Lower leg skin (tissue), 3 donors: ENCODE results near the gene MIER1.

Experiments used
- CTCF ChIP-seq, 3 donors: fragments of 450-650 bp; IDR thresholded peaks; one replicate each; pipeline ENCODE4 v1.5.1; 2016; ENCODE audit warnings: antibody characterized with exemption in 3 of 3, mild to moderate bottlenecking in 3 of 3, moderate library complexity in 2 of 3
- POLR2A ChIP-seq, 2 donors: fragments of 450-650 bp; IDR thresholded peaks; one replicate each; pipeline ENCODE4 v1.6.1; 2016 to 2017; ENCODE audit warnings: antibody characterized with exemption in 2 of 2, mild to moderate bottlenecking in 1 of 2, moderate library complexity in 1 of 2

DNA sequence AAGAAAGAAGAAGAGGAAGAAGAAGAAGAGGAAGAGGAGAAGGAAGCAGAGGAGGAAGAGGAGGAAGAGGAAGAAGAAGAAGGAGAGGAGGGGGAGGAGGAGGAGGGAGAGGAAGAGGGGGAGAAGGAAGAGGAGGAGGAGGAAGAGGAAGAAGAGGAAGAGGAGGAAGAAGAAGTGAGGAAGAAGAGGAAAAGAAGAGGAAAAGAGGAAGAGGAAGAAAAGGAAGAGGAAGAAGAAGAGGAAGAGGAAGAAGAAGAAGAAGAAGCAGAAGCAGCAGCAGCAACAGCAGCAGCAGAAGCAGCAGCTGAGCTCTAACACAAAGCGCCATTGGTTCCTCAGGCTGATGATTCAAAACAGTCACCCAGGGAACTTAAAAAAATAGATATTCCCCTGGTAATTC is 34.2 kb upstream of the MIER1 start:
- TF ChIP-seq POLR2A (IDR thresholded peaks at IDR 0.05) (no peak), CTCF (IDR thresholded peaks at IDR 0.05) (no peak)
